Fibroblast of the conjunctiva (primary cell): ENCODE measurements around the gene WWC2.

Experiments used
- DNase-seq: peaks from one replicate; pipeline ENCODE4 v3.0.0-alpha.2; 2010; ENCODE audit warnings: low read depth

Gene WWC2

DNA sequence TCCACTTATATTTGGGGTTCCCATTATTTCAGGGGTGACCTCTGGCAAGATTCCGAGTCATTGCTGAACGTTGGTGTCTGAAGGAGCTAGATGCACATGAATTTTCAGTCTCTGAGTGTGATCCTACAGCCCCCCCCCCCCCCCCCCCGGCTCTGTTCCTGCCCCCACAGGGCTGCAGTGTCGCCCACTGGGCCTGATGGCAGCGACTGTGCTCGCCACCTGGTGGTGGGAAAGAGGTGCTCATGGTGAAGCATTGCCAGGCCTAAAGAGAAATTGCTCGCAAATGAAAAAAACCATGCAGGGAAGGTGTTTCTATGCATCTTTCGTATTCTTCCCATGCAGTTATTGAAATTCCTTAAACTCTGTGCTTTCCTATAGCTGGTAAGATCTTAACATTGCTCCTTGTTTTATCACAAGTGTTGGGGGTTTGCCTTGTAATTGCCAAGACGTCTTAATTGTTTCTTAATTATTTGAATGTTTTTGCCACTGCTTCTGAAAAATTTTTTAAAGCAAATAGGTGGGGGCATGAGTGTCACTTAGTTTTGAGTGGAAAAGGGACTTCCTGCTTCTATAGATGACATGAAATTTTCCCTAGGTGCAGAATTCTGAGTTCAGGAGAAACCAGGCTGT is 157.8 kb downstream of the WWC2 start:
- DNase-seq, result no peak

DNA sequence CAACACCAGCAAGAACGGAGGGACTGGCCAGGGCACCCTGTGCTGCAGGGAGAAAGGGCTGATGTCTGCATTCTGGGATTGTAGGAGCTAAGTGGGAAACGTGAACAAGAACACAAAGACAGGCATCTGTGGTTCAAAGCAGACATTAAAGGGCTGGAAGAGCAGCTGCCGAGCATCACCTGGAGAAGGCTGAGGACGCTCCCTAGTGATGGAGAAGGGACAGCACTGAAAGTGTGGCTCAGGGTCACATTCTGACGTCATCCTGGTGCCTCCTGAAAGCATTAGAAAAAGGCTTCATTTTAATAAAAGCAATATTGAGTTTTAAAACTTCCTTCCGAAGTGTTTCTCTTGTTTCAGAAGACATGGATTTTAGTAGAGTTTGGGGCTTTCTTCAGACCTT is 158.8 kb downstream of the WWC2 start:
- DNase-seq, result no peak

DNA sequence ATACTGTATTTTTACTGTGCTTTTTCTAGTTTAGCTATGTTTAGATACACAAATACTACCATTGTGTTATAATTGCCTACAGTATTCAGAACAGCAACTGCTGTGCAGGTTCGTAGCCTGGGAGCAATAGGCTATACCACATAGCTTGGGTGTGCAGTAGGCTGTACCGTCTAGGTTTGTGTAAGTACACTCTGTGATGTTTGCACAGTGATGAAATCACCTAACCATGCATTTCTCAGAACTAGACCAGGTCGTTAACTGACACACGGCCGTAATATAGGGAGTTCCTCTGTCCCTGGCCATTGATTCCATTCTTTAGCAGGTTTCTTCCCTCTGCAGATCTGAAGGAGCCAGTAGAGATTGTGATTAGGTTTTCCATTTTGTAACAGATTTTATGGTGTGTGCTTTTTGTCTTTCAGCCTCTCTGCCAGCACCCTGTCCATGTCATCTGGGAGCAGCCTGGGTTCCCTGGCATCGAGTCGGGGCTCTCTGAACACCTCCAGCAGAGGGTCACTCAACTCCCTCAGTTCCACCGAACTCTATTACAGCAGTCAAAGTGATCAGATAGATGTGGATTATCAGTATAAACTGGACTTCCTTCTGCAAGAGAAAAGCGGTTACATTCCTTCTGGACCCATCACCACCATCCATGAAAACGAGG is 161.6 kb downstream of the WWC2 start:
- no peak for DNase-seq

DNA sequence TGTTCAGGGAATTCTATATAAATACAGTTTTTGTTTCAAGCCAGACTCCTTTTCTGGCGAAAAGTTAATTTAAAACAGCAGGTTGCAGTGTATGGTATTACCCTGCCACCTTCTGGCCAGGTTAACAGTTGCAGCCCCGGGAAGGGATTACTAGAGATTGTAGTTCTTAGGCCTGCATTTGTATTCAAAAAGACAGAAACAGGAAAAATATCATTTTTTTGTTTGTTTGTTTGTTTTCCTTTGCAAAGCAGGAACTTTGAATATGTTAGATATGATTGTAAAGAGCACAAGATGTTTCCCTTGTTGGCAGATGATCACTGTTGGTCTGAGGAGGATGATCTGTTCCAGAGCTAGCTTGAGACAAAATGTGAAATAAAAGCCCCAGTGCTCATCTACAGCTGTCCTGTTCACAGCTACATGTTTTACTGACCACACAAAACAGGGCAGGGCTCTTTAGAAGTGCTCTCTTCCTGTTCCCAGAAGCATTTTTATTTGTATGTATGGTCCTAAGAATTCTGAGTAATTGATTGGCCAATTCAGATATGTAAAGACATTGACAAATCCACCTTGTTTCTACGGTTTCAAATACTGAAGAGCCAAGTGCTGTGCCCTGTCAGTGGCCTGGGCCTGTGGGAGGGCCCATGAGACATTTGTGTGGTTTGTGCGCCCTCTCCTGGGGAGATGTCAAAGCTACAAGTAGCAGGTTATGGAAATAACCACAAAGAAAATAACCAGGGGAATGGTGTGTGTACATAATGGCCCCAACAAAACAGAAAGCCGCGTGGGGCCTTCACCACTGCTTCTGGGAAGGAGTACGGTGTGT is 163.1 kb downstream of the WWC2 start:
- DNase-seq, result peak; percentile 64

DNA sequence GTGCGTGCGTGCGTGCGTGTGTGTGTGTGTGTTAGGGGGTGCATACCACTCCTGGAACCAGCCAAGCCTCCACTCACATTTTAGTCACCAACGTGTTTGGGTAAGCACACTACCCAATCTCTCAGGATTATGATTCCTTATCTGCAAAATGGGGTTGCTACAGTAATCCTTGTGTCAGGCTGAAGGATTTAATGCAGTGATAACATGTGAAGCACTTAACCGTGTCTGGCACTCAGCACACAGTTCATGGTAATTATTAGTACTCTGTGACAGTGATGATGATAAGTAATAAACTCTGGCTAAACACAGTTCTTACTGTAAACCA is 163.7 kb downstream of the WWC2 start:
- no peak for DNase-seq

DNA sequence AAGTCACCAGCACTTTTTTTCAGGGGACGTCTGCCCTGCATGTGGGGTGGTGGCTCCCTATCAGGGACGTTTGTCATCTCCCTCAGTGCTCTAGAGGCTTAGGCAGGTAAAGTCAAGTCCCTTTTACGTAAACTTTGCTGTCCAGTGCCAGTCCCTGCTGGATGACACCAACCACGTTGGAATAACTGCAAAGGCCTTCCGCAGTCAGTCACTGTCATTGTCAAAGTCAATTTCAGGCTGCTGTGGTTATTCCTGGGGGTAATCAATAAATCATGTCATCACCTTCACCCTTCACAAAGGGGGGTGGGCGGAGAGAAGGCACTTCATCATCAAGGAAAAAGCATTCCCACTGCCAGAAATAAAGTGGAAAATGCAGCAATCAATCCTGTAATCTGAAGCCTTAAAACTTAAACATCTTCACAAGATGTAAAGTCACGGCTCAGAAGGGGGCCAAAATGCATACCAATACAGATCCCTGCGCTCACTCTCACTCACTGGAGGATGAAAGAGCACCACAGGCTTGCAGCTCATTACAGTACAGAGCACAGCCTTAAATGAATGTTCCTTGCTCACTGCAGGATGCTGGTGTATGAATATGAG is 164.8 kb downstream of the WWC2 start:
- DNase-seq, result no peak

DNA sequence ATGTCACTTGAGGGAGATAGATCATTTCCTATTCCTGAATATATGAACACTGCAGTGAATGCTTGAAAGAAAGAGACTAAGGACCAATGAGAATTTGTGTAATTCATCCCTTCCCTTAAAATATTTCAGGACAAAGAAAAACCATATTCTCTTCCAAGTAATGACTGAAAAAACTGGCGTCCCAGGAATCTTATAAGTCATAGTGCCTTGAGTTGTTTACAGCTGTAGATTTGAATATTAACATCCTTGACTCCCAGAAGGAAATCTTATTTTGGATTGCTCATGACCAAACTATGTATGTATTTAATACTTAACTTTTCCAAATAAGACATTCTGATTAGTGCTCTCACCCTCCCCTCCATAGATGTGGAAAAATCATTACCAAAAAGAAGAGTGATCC is 165.6 kb downstream of the WWC2 start:
- DNase-seq, result no peak

DNA sequence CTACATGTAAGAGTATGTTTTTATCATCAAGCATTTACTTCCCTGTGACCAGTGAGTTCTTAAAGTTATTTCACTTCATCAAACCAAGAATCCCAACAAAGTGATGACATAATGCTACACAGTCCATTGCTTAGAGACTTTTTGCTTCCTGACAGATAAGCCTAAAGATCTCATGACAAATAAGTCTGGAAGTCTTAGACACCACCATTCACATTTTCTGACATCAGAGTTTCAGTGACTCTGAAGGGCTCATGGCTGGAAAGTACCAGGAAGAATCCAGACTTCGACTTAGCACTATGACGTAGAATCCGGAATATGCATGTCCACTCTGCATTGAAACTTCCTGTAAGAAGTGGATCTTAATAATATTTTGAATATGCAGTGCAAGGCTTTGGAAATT is 167.3 kb downstream of the WWC2 start:
- no peak for DNase-seq

DNA sequence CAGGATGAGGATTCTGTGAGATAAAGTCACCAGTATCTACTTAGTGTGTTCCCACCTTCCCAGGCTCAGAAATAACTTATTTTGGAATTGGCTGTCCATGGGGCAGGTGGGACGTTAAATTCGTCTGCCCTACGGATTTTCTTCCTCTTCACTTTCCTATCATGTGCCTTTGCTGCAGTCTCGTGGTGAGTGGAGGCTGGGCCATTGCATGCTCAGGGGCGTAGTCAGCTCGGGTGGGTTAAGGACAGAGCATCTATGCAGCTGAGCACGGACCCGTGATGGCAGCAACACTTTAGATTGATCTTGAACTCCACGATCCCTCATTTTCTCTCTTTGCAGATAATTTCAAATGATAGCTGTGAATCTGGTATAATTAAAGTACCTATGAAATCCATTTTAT is 169.5 kb downstream of the WWC2 start:
- DNase-seq, result no peak

DNA sequence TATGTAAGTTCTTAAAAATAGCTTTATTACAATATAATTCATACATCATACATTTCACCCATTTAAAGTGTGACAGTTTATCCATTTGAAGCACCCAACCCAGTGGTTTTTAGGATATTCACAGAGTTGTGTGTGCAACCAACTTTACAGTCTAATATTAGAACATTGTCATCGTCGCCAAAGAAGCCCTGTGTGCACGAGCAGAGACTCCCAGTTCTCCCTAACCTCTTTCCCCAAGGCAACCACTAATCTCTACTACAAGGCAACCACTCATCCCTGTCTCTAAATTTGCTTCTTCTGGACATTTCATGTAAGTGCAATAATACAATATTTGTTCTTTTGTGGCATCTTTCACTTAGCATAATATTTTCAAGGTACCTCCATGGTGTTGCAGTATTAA is 173.3 kb downstream of the WWC2 start:
- DNase-seq, result no peak

DNA sequence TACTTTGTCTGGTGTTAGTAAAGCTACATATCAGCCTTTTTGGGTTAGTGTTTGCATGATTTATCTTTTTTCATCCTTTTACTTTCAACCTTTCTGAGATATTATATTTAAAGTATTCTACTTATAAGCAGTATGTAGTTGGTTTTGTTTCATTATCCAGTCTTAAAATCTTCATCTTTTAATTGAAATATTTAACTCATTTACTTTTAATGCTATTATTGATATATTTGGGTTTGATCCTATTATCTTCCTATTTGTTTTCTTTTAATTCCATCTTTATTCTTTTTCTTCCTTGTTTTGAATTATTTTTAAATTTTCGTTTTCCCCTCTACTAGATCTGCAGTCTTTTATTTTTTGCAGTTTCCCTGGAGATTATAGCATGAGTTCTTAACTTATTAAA is 177.0 kb downstream of the WWC2 start:
- DNase-seq, result no peak

DNA sequence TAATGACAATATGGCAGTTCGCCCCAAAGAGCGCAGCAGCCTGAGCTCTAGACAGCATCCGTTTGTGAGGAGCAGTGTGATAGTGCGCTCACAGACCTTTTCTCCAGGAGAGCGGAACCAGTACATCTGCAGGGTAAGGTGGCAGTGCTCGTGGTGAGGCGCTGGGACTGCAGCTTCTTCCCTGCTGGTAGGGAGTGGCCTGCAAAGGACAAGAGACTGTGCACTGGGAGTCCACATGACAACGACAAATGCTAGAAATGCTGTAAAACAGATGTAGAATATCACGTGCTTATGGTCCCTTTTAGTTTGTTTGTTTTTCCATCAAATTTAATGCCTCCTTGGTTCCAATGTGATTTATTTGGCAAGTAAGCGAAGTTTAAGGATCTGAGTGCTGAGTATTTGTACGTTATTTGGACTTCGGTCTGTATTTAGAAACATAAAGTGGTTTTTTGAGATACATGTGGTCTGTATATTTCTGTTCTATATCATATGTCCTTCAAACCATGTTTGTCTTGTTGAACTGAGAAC is 185.3 kb downstream of the WWC2 start:
- DNase-seq, result no peak

DNA sequence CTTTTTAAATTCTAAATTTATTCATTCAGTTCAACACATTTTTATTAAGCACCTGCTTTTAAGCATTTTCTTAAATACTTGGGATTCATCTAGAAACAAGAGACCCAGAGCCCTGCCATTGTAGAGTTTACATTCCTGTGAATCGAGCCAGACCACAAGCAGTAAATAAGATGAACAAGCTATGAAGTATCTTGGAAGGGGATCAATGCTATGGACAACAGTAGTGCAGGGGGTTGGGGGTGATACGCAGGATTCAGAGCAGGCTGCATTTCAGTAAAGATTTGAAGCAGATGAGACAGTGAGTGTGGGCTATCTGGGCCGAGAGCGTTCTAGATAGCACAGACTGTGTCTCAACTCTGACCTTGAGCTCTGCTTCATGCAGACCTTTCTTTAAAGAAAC is 185.9 kb downstream of the WWC2 start:
- DNase-seq, result peak; percentile 61

DNA sequence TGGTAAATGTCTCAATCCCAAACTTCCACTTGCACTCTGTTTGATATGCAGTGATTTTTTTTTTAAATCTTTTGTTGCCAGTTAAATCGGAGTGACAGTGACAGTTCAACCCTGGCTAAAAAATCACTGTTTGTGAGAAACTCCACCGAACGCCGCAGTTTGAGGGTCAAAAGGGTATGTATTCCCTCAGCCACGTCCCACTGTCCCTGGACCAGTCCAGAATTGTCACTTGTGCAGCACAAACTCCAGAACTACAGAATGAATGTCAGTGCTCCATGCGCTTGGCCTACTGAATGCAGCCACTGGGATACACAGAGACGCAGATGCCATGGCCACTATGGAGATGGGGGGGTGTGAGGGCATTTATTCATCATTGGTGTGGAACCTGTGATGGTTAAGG is 186.8 kb downstream of the WWC2 start:
- no peak for DNase-seq

DNA sequence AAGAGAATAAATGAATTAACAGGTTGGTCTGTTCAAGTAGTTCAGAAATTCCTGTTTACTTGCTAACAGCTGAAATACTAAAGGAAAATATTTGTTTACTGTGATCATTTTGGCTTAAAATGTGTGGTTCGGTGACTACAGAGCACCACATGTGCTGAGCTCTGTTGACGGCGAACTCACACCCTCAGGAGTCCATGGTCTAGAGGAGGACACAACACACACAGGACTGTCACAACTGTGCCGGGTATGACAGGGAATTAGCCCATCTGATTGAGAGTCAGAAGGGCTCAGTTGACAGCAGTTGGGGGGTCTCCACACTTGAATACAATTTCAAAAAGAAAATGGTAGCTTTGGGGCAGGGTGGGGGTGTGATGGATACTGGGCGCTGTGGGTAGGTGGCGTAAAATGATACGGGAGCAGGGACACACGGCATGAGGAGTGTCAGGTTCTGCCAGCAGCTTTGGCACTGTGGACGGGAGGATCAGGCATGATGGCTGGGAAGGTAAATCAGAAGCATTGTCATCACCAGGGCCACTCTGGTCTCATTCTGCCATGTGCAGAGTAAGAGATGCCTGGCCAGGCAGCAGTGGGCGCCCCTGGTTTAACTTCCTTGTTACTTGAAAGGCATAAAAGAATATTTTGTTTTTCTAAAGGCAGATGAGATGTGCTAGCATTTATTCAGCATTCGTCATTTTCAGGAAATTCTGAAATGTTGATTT is 187.7 kb downstream of the WWC2 start:
- DNase-seq, result no peak

DNA sequence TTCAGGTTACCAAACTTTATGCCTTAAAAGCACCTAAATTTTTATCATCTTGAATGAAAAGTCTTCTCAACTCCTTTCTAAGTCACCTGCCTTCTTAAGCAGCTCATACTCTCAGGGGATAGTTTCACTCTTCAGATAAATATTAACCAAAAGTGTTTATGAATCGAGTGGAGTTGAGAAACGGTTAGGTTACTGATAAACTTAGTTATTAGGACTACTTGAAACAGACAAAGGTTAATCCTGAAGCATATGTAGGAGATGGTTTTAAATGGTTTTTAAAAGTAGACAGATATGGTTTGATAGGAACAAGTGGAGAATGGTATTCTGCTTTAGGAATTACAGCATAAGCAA is 188.2 kb downstream of the WWC2 start:
- no peak for DNase-seq

DNA sequence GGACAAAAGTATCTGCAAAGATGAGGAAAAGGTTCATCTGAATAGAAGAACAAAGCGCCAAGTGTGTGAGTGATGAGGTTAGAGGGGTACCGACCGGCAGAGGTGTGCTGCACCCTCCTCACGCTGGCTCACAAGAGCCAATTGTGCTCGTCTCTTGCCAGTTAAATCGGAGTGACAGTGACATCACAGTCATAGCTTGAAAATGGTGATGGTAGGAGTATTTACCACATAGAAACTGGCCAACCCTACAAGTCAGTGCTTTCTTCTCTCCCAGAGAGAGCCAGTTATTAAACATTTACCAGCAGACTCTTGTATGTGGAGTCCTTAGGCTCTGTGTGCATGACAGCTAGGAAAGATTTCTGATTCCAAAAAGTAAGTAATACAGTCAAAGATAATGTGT is 188.6 kb downstream of the WWC2 start:
- no peak for DNase-seq

DNA sequence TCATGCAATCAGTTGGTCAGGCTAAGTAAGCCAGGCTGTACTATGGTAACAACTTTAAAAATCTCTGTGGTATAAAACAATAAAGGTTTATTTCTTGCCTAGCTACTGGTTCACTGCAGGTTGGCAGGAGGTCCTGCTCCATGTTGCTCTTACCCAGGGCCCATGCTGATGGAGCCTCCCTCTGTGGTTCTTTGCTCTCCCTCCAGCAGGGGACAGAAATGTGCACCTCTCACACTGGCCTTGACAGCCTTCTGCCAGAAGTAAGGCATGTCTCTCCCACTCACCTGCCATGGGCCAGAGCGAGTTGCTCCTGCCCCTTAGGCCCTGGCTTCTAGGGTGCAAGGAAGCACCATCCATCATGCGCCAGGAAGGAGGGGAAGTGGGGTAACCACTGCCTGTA is 189.9 kb downstream of the WWC2 start:
- no peak for DNase-seq

DNA sequence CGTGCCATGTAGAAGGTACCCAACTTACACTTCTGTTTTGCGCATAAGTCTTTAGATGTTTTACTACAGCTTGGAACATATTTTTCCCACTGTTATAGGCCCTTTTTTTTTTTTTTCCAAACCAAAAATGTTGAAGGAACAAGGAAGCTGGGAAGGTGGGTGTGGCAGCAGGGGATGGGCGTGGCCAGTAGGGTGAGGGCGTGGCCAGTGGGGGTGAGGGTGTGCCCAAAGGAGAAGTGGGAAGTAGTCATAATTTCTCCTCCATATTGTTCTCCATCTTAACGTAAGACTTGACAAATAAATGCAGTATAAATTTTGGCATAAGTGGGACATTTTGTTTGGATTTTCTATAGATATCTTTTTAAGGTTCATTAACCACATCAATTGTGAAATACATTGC is 190.6 kb downstream of the WWC2 start:
- DNase-seq, result no peak

DNA sequence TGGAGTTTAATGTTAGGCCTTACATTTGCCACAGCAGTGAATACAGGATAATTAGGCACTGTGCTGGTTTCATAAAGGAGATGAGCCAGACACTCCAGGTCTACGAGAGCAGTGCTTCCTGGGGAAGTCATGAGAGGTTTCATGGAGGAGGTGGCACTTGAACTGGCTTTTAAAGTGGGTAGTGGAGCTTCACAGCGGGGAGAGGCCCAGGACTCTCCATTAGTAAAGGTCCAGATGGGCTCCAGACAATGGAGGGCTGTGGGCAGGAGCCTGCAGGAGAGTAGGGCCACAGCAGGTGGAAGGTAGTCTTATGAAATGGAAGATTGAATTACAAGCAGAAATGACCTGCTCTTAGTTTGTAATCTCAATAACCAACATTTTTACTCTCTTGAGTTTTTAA is 192.0 kb downstream of the WWC2 start:
- no peak for DNase-seq

DNA sequence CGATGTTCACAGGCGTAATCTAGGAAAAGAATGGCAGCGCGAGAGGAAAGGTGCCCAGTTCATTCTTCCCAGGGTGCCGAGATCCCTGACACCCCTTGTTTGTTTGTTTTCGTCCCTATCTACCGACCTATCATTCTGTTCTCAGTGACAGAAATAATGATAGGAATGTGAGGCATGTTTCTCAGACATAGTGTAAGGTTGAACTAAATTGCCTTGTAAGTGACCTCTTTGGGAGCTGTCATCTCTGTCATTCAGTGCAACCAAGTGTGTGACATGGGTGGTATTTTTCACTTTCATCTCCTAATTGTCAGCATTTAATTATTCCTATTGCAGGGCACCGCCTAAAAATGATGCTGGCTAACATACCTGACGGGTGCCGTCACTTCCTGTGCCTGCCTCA is 196.7 kb downstream of the WWC2 start:
- no peak for DNase-seq

DNA sequence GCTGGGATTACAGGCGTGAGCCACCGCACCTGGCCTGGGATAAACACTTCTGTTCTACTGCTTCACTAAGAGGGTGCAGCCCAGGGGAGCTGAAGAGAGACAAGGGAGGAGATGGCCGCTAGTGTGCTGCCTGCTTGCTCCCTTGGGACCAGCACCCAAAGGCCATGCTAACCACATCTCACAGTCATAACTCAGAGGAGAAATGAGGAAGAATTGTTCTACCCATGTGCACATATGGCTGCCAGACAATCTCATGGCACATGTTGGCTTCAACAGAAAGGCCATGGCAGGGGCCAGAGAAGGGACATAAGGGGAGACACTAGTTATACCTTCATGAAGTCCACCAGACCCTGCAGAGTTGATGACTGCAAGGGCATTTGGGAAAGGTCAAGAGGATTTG is 198.6 kb downstream of the WWC2 start:
- no peak for DNase-seq
